T-helper 1 cell (primary cell): ENCODE results near the gene TSSK3.
"Not testable (repeated sequence)": the region's sequence is repeated elsewhere in the genome, so short reads cannot be mapped to it uniquely, and the experiment has no call there.

Experiments
- DNase-seq, 5 donors: peaks; one replicate each; pipeline ENCODE4 v3.0.0-alpha.2; 2012 to 2020

Gene TSSK3

GRCh38 chr1:32338637-32339145 lies 23.6 kb upstream of the TSSK3 start:
- no peak for DNase-seq

DNA sequence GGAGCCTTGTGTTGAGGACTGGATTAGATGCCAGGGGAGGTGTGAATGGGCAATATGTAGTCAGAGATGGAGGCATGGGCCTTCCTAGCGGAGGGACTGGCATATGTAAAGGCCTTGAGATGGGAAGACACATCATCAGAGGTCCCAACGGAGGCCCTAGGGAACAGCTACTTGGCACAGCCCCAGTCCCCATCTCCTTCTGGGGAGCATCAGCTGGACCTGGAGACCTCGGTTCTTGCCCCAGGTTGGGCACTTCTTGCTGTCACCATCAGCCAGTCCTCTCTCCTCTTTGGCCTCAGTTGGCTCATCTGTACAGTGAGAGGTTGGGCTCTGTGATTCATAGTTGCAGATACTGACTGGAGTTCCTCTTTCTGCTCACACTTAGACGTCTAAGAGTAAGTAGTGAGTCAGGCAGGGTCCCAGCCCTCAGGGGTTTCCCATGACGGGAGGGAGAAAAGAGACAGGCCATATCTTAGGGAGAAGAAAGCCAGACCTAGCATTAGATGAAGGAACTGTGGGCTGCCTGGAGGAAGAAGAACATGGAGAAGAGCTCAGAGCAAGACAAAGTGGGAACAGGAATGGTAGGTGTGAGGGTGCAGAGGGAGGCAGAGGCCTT lies 22.9 kb upstream of the TSSK3 start:
- no peak for DNase-seq

DNA sequence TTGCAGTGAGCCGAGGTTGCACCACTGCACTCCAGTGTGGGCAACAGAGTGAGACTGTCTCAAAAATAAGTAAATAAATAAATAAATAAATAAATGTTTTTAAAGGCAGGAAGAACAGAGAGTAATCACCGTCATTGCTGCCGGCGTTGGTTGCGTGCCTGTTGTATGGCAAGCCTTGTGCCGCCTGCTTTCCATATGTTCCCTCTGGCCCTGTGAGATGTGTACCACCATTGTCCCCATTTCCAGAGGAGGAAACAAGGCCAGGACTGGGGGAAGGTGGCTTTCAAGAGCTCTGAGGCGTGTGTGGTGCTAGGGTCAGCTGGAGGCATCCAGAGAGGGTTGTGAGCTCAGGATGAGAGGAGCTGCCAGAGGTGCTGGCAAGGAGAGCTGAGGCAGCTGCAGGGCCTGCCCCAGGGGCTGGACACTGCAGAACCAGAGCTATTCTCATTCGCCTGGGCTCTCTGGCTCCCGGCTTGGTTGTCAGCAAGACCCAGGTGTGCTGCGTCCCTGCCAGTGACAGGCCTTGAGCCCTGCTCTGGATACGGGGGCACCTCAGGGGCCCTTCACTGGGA lies 21.1 kb upstream of the TSSK3 start:
- DNase-seq, result no peak

- no peak for DNase-seq
Measured at GRCh38 chr1:32341971-32342370, 20.4 kb upstream of the TSSK3 start.

DNA sequence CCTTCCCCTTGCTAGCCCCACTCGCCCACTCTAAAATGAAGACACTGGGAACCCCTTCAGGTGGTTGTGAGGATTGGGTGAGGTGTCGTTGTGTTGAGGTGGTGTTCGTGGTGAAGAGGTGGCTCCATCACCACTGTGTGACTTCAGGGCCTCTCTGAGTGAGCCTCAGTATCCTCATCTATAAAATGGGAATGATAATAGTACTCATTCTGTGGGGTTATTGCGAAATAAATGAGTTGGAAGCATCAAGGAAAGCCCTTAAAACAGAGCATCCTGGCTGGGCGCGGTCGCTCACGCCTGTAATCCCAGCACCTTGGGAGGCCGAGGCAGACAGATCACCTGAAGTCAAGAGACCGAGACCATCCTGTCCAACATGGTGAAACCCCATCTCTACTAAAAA lies 19.6 kb upstream of the TSSK3 start:
- DNase-seq, result no peak

DNA sequence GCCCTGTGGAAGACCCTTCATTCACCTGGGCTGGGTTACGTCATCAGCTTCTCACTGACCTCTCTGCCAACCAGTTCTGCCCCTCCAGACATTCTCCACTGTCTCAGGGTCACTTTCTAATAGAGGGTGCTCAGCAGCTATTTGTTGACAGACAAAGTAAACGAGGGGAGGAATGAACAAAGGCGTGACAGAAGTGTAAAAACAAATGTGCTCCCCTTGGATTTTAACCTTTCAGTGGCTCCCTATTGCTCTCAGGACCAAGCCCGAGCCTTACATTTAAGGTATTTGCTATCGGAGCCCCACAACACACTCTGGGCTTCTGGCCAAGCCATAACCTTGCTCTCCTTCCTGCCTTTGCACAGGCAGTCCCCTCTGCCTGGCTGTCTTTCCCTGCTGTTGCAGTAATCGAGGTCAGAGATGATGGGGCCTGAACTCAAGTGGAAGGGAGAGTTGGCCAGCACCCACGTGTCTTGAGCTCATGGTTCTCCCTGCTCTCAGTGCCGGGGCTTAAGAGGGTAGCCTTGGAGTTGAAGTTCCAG lies 17.0 kb upstream of the TSSK3 start:
- DNase-seq, result no peak

- DNase-seq, result no peak
Measured at GRCh38 chr1:32346532-32347157, 15.7 kb upstream of the TSSK3 start.

DNA sequence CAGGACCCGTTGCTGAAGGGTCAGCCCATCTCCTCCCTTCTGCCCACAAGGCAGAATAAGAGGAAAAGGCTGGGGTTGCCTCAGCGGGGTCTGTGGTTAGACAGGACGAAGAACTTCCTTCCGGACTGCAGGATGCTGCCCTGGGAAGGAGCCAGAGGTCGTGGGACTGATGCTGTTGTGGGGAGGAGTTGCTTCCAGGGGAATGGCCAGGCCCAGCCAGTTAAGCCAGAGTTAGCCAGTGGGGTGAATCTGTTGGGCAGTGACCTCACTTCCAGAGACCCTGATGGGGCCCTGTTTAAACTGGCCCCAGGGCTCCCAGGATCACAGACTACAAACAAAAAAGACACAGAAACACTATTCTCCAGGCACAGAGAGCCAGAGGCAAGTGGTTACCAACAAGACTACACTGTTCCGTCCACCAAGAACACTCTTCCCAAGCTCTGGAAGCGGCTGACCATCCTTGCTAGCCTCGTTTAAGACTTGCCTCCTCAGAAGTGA lies 13.1 kb upstream of the TSSK3 start:
- no peak for DNase-seq

- peak in 1 of 5 donors; percentile 73 for DNase-seq
Measured at GRCh38 chr1:32350785-32351398, 11.4 kb upstream of the TSSK3 start.

DNA sequence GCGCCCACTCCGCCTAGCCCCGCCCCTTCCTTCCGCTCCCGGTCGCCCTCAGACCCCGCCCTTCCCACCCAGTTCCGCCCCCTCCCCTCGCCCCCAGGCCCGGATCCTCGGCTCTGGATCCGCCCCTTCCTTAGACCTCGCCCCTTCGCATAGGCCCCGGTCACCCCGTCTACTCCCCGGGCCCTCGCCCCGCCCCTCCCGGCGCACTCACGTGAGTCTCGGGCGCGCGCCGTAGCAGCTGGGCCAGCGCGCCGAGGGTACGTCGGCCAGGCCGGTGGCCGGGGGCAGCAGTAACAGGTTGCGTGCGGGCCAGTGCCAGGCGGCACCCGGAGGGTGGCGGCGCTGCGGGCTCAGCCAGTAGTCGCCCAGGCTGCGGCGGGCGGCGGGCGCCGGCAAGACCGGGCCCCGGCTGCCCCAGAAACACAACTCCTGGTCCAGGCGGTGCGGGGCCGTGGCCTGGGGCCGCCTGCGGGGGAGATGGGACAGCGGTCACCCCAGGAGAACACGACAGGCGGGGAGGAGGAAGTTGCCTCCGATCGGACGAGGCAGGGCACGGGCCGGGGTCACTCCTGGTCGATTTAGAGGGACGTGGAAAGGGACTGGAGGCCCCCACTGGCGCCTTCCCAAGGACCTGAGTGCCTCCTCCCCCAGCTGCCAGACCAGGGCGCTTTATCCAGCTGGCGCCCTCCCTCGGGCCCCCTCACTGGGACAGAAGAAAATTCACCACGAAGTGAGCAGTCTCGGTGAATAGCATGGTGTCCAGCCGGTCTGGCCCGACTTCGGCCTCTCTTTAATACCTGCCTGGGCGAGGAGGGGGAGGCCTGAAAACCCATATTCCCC lies 10.7 kb upstream of the TSSK3 start:
- DNase-seq, result peak; percentile 91 to 95 (median 92)

DNA sequence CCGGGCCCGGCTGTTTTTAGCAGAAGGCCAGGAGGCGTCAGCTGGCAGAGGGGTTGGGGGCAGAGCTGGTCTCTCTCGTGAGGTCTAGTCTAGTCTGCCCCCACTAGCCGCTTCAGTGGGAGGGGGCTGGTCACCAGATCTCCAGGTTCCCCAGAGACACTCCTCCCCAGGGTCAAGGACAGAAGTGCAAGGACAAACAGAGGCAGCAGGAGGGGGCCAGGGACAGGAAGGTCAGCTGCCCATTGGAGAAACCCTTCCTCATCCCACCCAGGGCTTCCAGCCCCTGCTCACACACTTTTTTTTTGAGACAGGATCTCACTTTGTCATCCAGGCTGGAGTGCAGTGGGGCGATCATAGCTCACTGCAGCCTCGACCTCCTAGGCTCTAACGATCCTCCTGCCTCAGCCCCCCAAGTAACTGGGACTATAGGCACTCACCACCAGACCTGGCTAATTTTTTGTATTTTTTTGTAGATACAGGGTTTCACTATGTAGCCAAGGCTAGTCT lies 10.0 kb upstream of the TSSK3 start:
- no peak for DNase-seq

DNA sequence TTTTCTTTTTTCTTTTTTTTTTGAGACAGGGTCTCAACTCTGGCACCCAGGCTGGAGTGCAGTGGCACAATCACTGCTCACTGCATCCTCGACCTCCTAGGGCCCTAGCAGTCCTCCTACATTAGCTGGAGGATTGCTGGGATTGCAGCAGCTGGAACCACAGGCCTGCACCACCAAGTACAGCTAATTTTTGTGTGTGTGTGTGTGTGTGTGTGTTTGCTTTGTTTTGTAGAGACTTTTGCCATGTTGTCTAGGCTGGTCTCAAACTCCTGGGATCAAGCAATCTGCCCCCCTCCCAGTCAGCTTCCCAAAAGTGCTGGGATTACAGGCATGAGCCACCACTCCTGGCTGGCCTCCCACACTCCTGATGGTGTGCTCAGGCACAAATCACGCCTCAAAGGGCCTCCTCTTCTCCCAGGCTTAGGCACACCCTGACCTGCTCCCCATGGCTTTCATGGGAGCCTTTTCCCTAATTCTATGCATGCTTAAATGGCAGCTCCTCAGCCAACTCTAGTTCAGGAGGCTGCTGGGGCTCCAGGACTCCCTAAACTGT lies 9.4 kb upstream of the TSSK3 start:
- no peak for DNase-seq

- DNase-seq, result no peak
Measured at GRCh38 chr1:32353431-32353830, 8.9 kb upstream of the TSSK3 start.

GRCh38 chr1:32353886-32354570 lies 8.3 kb upstream of the TSSK3 start:
- DNase-seq, result no peak

- DNase-seq, result not testable (repeated sequence)
Measured at GRCh38 chr1:32355778-32356177, 6.6 kb upstream of the TSSK3 start.

GRCh38 chr1:32356478-32356877 lies 5.9 kb upstream of the TSSK3 start:
- DNase-seq, result no peak

DNA sequence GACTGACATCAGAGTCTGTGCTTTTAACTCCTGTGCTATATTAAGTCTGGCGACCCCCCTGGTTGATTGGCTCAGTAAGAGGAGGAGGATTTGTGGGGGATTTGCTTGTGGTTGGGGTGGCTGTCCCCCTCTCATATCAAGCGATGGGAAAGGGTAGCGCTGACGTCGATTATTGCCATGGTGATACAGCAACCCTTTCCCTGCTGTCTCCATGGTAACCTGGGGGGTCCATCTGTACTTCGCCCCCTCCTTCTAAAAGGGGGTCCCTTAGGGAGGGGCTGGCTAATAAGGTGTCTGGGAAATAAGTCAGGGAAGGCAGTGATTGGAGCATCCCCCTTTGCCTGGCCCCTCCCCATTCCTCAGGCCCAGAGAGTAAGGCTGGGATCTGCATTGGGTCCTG lies 4.7 kb upstream of the TSSK3 start:
- DNase-seq, result no peak

DNA sequence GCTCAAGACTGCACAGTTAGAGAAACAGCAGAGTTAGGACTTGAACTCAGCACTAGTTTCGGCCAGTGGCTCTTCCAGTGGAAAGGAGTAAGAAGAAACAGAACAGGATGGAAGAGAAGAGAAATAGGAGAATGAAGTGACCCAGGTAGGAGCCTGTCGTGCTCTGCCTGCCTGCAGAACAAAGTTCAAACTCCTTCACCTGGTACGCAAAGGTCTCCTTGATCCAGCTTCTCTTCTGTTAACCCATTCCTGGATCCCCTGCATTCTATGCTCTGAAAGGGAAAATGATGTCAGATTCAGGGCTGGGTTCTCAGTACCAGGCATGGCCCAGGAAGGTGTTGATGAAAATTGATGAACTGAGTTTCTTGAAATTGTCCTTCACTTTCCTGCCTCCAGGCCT lies 3.9 kb upstream of the TSSK3 start:
- no peak for DNase-seq

GRCh38 chr1:32361308-32361673 lies 1.0 kb upstream of the TSSK3 start:
- DNase-seq, result no peak

DNA sequence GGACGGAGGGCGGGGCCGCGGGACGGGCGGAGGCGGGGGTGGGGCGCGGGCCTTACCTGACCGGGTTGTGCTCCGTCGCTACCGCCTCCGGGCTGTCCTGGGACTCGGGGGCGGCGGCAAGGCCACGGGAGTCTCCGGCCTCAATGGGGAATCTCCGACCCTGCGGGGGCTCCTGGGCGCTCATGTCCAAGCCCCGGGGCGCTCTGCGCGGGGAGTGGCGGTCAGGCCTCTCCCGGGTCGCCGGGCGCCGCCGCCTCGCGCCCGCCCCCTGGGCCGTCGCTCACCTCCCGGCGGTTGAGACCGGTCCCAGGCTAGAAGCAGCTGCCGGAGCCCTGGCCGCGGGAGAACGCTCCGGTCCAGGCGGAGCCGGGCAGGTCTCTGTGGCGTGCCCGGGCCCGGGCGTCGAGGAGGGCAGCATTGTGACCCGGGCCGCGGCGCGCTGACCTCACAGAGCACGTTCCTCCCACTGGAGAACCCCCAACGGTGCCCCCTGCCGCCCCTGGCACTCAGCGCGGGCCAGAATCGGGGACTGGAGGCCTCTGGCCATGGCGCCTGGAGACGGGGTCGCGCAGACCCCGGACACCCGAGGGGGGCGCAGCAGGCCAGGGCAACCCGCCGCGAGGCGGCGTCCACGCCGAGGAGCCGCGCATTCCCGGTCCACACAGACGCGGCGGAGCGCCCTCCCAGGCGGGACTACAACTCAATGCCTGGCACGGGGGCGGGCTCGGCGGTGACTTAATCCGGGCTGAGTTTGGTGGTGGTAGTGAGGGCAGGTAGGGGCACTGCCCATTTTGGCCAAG lies 465 bp upstream of the TSSK3 start:
- DNase-seq, result peak in 2 of 5 donors; percentile 17 to 20
